Right lobe of liver (tissue), 6 donors: Measurements from ENCODE around the gene CYYR1. TPM values are rescaled to one million over a fixed set of nuclear protein-coding genes. Genes with fewer than 3 reads are reported as not detected.
A peak's percentile ranks its signal among the peaks of the same experiment; 100 is the strongest.
"Not testable (repeated sequence)": the region's sequence is repeated elsewhere in the genome, so short reads cannot be mapped to it uniquely, and the experiment has no call there.

Source experiments
- ATAC-seq, 4 donors: fragments of 200-7000 bp; cut with Tn5 transposase; one replicate each; pipeline ENCODE4 v1.9.1; 2020; ENCODE audit warnings: mild to moderate bottlenecking in 4 of 4, moderate library complexity in 4 of 4
- DNase-seq, 3 donors: peaks; one replicate each; pipeline ENCODE4 v3.0.0-alpha.2; 2020
- H3K27ac ChIP-seq, 3 donors: fragments of 200-600 bp; one replicate each; pipeline ENCODE4 v1.8.0; 2022
- H3K27me3 ChIP-seq, 2 donors: fragments of 200-600 bp; one replicate each; pipeline ENCODE4 v1.8.0; 2022
- H3K36me3 ChIP-seq, 4 donors: fragments of 200-600 bp; sonication (generic) in 1 of 4; one replicate each; pipeline versions ENCODE4 v1.5.1 to v1.8.0; 2017 to 2022; ENCODE audit warnings: control low read depth in 1 of 4
- H3K4me1 ChIP-seq, 4 donors: fragments of 200-600 bp; sonication (generic) in 1 of 4; one replicate each; pipeline versions ENCODE4 v1.5.1 to v1.8.0; 2017 to 2022; ENCODE audit warnings: control low read depth in 1 of 4
- H3K4me3 ChIP-seq, 3 donors: fragments of 200-600 bp; one replicate each; pipeline ENCODE4 v1.8.0; 2022
- H3K9me3 ChIP-seq, 4 donors: fragments of 200-600 bp; sonication (generic) in 1 of 4; one replicate each; pipeline versions ENCODE4 v1.5.1 to v1.8.0; 2017 to 2022; ENCODE audit warnings: control low read depth in 1 of 4
- POLR2A ChIP-seq: fragments of 450-650 bp; IDR thresholded peaks from one replicate; pipeline ENCODE4 v1.6.1; 2017; ENCODE audit warnings: antibody characterized with exemption, mild to moderate bottlenecking
- WGBS: methylation state at CpG from one replicate; pipeline ENCODE4 v1.1.6; 2018; ENCODE audit warnings: low coverage, low lambda C conversion rate; ENCODE audit not compliant: insufficient coverage; ENCODE audit errors: missing lambda C conversion rate; 5-methylcytosine and 5-hydroxymethylcytosine counted together
- intact Hi-C, 2 donors: fragments of 100-400 bp; cut with DNase I; formaldehyde crosslinking; loops; one replicate each; pipeline versions ENCODE4 v1.11.2 to v1.14.1; 2022
- total RNA-seq, 6 experiments: library from RNA; depleted of rRNA in 2 of 6; stranded (reverse); fragments of >200 nt in 2 of 6; fragmentation: NEBNext Ultra II Directional in 3 of 6; extraction: Animal tissue kit (Norgen Biotek cat#: 25700) in 3 of 6; gene quantifications; one replicate each; pipeline versions ENCODE4 v1.1.0 to v1.2.4, GENCODE V29; 2016 to 2023
- TF ChIP-seq, protein P1 (sequence below), 4 donors: fragments of 200-600 bp in 3 of 4; fragments of 450-650 bp in 1 of 4; IDR thresholded peaks; one replicate each; pipeline versions ENCODE4 v1.5.1 to v1.8.0; 2016 to 2022; ENCODE audit warnings: antibody characterized with exemption in 4 of 4, mild to moderate bottlenecking in 2 of 4
- donor health status: DM: no; HTN: yes; CAD: no.
- donor health status: DM: no; HTN: no; CAD: no.
- donor health status: DM: no; HTN: no; CAD: no.
- donor health status: DM: no; HTN: yes; CAD: no.
- donor health status: DM: no; HTN: yes; CAD: no.

CYYR1 gene
- total RNA-seq, 6 experiments from 2014 or later, result 1.4 to 3.3 (median 2.0) TPM

- H3K9me3 ChIP-seq, result no peaks in the 10 kb centered on the region
- ATAC-seq (no peak), DNase-seq (no peak)
- WGBS, result 4% methylated on average over 1 of the region's 1 CpG
- H3K4me1 ChIP-seq, result no peaks in the 10 kb centered on the region
- H3K27me3 ChIP-seq, result no peaks in the 10 kb centered on the region
- TF ChIP-seq POLR2A, result no peak
- TF ChIP-seq, protein P1, sequence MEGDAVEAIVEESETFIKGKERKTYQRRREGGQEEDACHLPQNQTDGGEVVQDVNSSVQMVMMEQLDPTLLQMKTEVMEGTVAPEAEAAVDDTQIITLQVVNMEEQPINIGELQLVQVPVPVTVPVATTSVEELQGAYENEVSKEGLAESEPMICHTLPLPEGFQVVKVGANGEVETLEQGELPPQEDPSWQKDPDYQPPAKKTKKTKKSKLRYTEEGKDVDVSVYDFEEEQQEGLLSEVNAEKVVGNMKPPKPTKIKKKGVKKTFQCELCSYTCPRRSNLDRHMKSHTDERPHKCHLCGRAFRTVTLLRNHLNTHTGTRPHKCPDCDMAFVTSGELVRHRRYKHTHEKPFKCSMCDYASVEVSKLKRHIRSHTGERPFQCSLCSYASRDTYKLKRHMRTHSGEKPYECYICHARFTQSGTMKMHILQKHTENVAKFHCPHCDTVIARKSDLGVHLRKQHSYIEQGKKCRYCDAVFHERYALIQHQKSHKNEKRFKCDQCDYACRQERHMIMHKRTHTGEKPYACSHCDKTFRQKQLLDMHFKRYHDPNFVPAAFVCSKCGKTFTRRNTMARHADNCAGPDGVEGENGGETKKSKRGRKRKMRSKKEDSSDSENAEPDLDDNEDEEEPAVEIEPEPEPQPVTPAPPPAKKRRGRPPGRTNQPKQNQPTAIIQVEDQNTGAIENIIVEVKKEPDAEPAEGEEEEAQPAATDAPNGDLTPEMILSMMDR (IDR thresholded peaks at IDR 0.05), result no peak
- no peak overlapping the region for H3K27ac ChIP-seq
- H3K36me3 ChIP-seq, result no peaks in the 10 kb centered on the region
- intact Hi-C loops, result no loop called here
- H3K4me3 ChIP-seq, result no peak overlapping the region
Observed at GRCh38 chr21:26469789-26470188, 103.3 kb downstream of the CYYR1 start.

DNA sequence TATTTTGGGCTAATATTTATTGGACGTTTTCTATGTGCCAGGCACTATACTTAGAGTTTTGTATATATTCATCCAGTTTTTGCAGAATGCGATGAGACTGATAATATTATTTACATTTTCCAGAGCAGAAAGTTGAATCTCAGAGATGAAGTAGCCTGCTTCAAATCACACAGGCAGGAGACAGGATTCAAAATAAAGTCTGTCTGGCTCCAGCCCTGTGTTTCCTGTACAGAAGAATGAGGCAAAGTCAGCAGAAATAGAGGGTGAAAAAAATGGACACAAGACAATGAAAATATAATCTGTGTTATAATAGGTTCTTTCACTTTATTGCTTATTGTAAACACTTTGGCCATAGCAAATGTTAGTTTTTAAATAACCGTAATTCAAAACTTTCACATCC, 107.2 kb downstream of the CYYR1 start:
- 41% methylated on average over 3 of the region's 3 CpGs for WGBS
- Histone ChIP-seq H3K27ac (no peak overlapping the region), H3K4me3 (no peak overlapping the region), H3K4me1 (no peaks in the 10 kb centered on the region), H3K9me3 (no peaks in the 10 kb centered on the region), H3K36me3 (no peaks in the 10 kb centered on the region), H3K27me3 (no peaks in the 10 kb centered on the region)
- TF ChIP-seq, protein P1 (IDR thresholded peaks at IDR 0.05), result no peak
- TF ChIP-seq POLR2A, result no peak
- intact Hi-C loops, result no loop called here
- ATAC-seq, result peak in 2 of 4 donors; percentile 26 to 32
- DNase-seq, result no peak

GRCh38 chr21:26461500-26461899, 111.6 kb downstream of the CYYR1 start:
- no peaks in the 10 kb centered on the region for H3K4me1 ChIP-seq
- H3K36me3 ChIP-seq, result no peaks in the 10 kb centered on the region
- no peak overlapping the region for H3K4me3 ChIP-seq
- intact Hi-C loops, result no loop called here
- no peaks in the 10 kb centered on the region for H3K9me3 ChIP-seq
- no peak for ATAC-seq
- H3K27ac ChIP-seq, result no peak overlapping the region
- no peak for DNase-seq
- no peaks in the 10 kb centered on the region for H3K27me3 ChIP-seq
- 41% methylated on average over 3 of the region's 3 CpGs for WGBS
- TF ChIP-seq POLR2A, result no peak
- TF ChIP-seq, protein P1 (IDR thresholded peaks at IDR 0.05), result no peak

GRCh38 chr21:26460621-26461020, 112.5 kb downstream of the CYYR1 start:
- no peaks in the 10 kb centered on the region for H3K9me3 ChIP-seq
- 72% methylated on average over 3 of the region's 3 CpGs for WGBS

DNA sequence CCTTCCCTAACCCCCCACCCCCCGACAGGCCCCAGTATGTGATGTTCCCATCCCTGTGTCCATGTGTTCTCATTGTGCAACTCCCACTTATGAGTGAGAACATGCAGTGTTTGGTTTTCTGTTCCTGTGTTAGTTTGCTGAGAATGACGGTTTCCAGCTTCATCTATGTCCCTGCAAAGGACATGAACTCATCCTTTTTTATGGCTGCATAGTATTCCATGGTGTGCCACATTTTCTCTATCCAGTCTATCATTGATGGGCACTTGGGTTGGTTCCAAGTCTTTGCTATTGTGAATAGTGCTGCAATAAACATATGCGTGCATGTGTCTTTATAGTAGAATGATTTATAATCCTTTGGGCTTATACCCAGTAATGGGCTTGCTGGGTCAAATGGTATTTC, 114.2 kb downstream of the CYYR1 start:
- H3K4me1 ChIP-seq, H3K27me3 ChIP-seq, H3K27ac ChIP-seq, ATAC-seq, H3K9me3 ChIP-seq, intact Hi-C loops, DNase-seq, H3K4me3 ChIP-seq, H3K36me3 ChIP-seq: not testable (repeated sequence)
- 54% methylated on average over 3 of the region's 3 CpGs for WGBS

More at GRCh38 chr21:26460621-26461020, 112.5 kb downstream of the CYYR1 start:
- ATAC-seq (no peak), DNase-seq (no peak)
- intact Hi-C loops, result no loop called here
- no peaks in the 10 kb centered on the region for H3K27me3 ChIP-seq
- TF ChIP-seq, protein P1 (IDR thresholded peaks at IDR 0.05), result no peak
- no peak for TF ChIP-seq POLR2A
- H3K27ac ChIP-seq, result no peak overlapping the region
- H3K36me3 ChIP-seq, result no peaks in the 10 kb centered on the region
- no peak overlapping the region for H3K4me3 ChIP-seq
- H3K4me1 ChIP-seq, result no peaks in the 10 kb centered on the region
